Mucosa of stomach (tissue), 1 donor: Measurements from ENCODE around the gene SRGAP2B.
"Not testable (repeated sequence)": the region's sequence is repeated elsewhere in the genome, so short reads cannot be mapped to it uniquely, and the experiment has no call there.

Source experiments
- H3K27me3 ChIP-seq: one replicate; pipeline ENCODE4 v1.7.0; 2013; ENCODE audit warnings: mild to moderate bottlenecking, low read length; ENCODE audit not compliant: control insufficient read depth, insufficient read depth
- H3K36me3 ChIP-seq: one replicate; pipeline ENCODE4 v1.7.0; 2013; ENCODE audit warnings: low read length; ENCODE audit not compliant: control insufficient read depth, insufficient read depth
- H3K4me1 ChIP-seq: one replicate; pipeline ENCODE4 v1.7.0; 2013; ENCODE audit warnings: mild to moderate bottlenecking, low read length; ENCODE audit not compliant: control insufficient read depth, insufficient read depth
- H3K4me3 ChIP-seq: one replicate; pipeline ENCODE4 v1.7.0; 2013; ENCODE audit warnings: low read length
- H3K9ac ChIP-seq: one replicate; pipeline ENCODE4 v1.7.0; 2013; ENCODE audit warnings: mild to moderate bottlenecking, low read length, moderate library complexity
- H3K9me3 ChIP-seq: one replicate; pipeline ENCODE4 v1.7.0; 2013; ENCODE audit warnings: mild to moderate bottlenecking, low read length, moderate library complexity; ENCODE audit not compliant: control insufficient read depth
- donor health status: Pancreatic carcinoma.

The SRGAP2B gene

DNA sequence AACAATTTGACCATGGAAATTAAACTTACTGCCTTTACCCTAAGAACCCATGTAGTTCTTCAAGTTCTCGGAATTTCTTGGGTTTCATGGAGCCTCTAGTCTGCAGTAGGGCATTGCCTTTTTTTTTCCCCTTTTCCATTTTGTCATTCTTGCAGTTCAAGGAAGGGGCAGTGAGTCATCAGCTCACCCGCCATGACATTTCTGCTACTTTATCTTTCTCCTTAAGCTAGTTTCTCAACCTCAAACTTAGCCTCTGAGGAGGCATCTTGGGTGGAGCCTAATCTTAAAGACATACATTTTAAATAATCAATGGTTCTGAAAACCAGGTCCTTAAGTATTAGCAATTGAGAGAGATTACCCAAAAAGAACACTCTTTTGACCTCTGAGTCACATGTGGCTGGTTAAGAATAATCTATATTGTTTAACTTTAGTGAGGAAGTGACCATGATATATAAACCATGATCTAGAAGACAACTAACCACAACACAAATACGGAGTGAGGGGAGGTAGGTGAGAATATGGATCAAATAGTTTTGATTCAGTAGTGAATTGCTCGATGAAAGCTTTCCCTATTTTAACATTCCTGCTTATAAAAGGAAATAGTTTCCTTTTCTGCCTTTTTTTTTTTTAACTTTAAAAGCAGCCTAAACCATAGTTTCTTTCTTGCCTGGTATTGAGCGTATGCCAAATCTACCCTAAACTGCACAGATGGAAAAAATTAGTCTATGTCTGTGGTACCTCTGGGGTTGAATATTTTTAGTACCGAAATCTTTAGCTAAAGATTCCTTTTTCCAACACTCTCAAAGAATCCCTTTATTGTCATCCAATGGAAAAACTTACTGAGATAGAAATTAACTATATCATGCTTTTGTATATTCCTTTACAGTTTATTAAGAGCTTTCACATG is 20.7 kb upstream of the SRGAP2B start:
- H3K9me3 ChIP-seq, H3K36me3 ChIP-seq, H3K27me3 ChIP-seq, H3K4me3 ChIP-seq, H3K4me1 ChIP-seq, H3K9ac ChIP-seq: not testable (repeated sequence)

DNA sequence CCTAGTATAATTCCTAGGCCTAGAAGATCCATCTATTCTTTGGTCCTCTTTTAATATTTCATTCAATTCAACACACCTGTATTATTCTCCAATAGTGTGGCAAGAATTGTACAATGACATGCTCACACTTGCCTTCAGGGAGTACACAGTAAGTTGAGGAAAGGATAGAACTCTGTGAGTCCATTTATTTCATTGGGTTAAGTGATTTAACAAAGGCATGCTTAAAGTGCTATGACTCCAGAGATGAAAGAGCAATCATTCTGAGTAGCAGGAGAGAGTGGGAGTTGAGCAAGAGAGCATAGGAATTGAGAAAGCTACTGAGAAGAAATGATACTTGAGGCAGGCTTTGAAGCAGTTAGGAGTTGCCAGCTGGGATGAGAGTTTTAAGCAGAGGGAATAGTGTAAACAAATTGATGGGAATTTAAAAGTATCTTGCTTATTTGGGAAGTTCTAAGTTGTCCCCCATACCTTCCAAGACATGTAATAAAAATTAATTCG is 19.5 kb upstream of the SRGAP2B start:
- not testable (repeated sequence) for H3K9ac ChIP-seq

DNA sequence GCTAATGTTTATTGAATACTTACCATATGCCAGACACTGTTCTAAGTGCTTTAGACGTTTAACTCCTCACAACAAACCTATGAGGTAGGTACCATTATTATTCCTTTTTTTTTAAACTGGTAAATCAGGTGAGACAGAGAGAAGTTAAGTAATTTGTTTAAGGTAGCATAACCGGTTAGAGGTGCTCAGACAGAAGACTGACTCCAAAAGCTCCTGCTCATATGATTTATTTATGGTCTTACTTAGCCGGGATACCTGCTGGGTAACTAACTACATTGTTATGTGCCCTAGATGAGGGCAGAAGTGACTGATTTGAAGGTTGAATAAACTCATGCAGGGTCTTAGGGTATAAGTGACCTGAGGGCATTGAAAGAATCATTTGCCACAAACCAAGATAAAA is 17.6 kb upstream of the SRGAP2B start:
- H3K9ac ChIP-seq, H3K27me3 ChIP-seq, H3K36me3 ChIP-seq, H3K9me3 ChIP-seq, H3K4me3 ChIP-seq, H3K4me1 ChIP-seq: not testable (repeated sequence)

More for the DNA sequence above, 19.5 kb upstream of the SRGAP2B start:
- not testable (repeated sequence) for H3K4me1 ChIP-seq, H3K4me3 ChIP-seq, H3K27me3 ChIP-seq, H3K9me3 ChIP-seq, H3K36me3 ChIP-seq

DNA sequence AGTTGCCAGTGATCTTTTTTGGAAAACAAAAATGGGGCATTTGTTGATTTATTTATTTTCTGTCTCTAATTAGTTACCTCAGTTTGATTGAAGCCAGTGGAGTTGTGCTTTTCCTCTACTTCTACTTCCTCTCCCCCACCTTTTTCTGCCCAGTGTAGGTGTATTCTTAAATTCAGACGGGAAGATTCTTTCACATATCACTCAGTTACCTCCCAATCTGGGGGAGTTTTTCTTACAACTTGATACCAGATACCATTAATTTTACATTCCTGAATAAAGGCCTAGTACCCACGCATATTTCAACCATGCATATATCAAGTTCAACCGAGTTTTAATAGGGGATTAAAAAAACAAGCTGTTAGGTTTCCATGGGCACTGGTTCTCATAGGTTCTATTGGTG is 16.5 kb upstream of the SRGAP2B start:
- H3K9ac ChIP-seq, H3K27me3 ChIP-seq, H3K9me3 ChIP-seq, H3K36me3 ChIP-seq, H3K4me1 ChIP-seq, H3K4me3 ChIP-seq: not testable (repeated sequence)

DNA sequence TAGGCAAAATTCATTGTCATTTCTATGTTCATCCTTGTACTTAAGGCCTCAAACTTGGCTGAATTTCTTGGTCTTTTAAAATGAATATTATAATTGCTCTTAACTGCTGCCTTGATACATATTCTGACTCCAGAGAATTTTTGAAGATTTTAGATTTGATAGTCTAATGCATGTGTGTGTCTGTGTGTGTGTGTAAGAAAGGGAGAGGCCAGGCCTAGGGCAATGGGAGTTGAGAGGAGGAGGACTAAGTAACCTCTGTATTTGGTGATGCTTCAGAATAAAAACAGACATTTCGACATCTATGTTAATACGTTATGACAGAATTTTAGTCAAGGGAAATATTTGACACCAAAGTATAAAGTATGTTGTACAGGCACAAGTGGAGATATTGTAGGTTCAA is 8.2 kb upstream of the SRGAP2B start:
- H3K4me1 ChIP-seq, H3K27me3 ChIP-seq, H3K36me3 ChIP-seq, H3K9me3 ChIP-seq, H3K9ac ChIP-seq, H3K4me3 ChIP-seq: not testable (repeated sequence)

DNA sequence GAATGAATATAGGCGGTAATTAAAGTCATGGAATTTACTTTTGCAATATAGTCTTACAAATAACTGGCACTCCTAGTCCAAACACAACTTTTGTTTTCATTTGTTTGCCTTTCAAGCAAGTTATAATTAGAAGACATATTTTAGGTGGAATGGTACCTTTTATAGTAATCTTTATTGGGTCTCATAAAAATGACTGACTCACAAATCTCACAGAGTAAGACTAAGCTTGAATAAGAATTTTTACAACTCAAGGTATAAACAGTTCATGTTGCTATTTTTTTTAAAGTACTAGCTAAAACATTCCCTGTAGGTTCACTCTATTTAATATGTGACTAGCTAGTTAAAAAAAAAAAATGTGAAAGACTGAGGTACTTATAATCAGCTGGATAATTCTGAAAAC is 6.6 kb upstream of the SRGAP2B start:
- H3K4me3 ChIP-seq, H3K9me3 ChIP-seq, H3K27me3 ChIP-seq, H3K4me1 ChIP-seq, H3K9ac ChIP-seq, H3K36me3 ChIP-seq: not testable (repeated sequence)

DNA sequence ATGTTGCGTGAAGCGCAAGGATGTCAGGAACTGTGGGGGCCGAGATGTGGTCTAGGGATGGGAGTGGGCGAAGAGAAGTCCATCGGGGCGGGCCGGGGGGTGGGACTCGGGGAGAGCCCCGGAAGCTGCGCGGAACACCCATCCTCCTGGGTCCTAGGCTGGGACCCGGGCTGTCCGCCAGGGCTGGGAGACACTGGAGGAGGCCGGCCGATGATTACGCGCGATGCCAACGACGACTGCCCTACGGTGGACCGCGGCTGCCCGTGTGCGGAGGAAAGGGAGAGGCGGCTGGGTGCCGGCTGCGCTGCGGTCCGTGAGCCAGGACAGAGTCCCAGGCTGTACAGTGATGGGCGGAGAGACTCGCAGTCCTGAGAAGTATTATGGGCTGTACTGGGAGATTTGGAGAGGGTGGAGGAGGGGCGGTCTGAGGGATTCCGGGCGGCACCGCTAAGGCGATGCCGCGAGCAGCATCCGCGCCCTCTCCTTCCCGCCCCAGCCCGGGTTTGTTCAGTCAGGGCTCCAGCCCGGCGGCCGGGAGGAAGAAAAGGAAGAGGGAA is 395 bp downstream of the SRGAP2B start:
- not testable (repeated sequence) for H3K27me3 ChIP-seq, H3K4me1 ChIP-seq, H3K4me3 ChIP-seq, H3K36me3 ChIP-seq, H3K9me3 ChIP-seq, H3K9ac ChIP-seq

DNA sequence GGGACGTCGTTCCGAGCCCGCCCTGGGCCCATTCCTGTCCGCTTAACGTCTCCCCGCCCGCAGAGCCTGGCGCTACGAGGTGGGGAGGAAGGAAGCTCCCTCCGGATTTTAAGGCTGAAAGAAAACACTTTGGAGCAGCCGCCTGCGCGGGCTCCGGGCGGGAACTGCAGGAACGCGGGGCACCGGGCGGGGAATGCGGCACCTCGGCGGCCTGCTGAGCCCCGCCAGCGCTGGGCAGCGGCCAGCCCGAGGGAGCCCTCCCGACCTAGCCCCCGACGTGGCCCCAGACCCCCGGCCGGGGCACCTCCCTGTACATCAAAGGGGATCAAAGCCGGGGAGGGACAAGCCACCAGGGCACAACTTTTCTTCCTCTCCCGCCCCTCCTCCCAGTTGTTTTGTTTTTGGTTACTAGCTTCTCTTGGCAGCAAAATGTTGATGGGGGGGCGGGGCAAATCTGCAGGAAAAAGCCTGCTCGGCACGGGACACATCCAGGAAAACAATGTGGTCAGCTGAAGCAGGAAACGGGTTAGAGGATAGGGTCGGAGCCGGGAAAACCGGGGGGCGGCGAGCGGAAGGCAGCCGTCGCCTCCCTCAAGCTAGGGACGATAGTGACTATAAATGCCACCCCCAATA is 1.5 kb downstream of the SRGAP2B start:
- not testable (repeated sequence) for H3K9me3 ChIP-seq, H3K27me3 ChIP-seq, H3K9ac ChIP-seq, H3K36me3 ChIP-seq, H3K4me1 ChIP-seq, H3K4me3 ChIP-seq

DNA sequence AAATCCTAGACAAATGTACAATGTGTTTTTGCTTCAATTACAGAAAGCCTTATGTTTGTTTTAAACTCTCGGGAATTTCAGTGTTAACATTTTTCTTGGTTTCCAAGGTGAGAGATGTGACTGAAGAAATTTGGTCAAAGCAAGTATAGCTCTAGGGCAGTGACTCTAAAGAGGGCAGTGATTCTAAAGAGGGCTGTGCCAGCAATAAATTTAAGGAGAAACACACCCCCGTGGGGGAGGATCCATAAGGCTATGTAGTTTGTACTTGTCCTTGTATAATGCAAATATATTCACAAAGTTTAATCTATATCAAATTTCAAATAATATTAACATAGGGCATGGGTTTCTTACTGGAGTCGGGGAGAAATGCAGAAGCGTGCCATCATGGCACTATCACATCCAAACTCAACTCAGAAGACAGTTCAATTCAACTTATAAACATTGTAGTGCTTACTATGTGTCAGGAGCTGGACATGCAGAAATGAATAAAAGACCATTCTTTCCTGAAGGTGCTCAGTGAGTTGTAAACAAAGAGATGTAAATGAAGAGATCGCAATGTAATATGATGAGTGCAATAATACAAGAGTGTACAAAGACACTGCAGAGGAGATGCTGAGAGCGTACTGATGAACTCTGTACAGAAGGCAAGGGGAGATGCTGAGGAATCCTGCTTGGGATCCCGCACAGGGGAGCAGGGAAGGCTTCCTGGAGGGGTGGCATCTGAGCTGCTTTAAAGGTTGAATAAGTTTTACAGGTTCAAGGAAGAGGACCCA is 12.5 kb downstream of the SRGAP2B start:
- H3K4me3 ChIP-seq, H3K27me3 ChIP-seq, H3K9me3 ChIP-seq, H3K9ac ChIP-seq, H3K36me3 ChIP-seq, H3K4me1 ChIP-seq: not testable (repeated sequence)

DNA sequence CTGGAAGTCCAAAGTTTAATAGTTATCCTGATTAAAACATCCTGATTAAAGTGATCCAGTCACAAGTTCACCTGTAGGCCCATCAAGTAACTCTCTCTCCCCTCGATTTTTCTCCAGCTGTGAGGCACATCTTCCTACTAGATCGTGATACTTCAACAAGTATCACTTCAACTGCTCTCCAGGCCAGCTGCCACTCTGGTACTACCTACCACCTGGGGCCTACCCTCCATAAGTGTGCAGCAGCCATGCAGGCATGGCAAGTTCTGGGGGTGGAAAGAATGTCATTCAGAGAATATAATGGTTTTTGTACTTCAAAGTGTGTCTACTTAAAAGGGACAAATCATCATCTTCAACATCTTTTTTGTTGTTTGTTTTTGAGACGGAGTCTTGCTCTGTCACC is 14.9 kb downstream of the SRGAP2B start:
- H3K27me3 ChIP-seq, H3K36me3 ChIP-seq, H3K4me3 ChIP-seq, H3K4me1 ChIP-seq, H3K9ac ChIP-seq, H3K9me3 ChIP-seq: not testable (repeated sequence)

DNA sequence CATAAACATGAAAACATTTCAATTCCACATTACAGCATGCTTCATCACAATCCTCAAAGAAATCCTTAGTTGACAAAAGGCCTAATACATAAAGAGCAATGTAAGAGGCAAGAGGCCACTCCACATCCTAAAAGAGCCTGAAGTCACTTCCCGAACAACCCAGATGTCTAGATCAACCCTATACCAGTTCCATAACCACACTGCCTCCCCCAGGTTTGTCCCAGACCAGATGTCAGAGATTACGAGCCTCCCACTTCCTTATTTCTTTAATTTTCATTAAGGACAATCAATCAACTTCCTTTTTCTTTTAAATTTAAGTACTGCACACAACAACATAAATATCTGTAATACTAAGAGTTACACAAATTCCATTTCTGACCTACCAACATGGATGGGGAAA is 15.4 kb downstream of the SRGAP2B start:
- not testable (repeated sequence) for H3K9me3 ChIP-seq, H3K9ac ChIP-seq, H3K4me1 ChIP-seq, H3K36me3 ChIP-seq, H3K4me3 ChIP-seq, H3K27me3 ChIP-seq

DNA sequence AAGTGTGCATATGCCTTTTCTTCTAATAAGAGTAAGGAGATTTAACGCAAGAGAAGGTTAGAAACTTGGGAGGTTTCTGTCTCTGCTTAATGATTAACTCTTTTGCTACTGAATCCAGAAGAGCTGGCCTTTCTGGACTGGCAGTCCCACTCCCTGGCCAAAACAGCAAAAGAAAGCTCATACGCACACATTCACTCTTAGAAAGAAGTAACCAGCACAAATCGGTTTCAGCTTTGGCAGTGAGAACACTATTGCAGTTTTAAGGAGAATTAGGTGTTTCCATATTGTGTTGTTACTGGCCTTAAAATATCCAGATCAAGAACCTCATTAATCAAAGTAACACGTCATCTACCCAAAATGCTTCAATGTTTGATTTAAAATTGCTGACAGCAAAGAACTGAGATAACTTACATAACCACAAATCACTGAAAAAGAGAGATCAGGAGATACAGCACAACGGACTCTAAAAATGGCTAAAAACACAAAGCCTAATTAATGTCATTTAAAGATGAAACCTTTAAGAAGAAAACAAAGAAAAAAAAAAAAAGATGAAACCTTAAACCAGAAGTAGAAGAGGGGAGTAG is 16.2 kb downstream of the SRGAP2B start:
- not testable (repeated sequence) for H3K36me3 ChIP-seq, H3K4me3 ChIP-seq, H3K9ac ChIP-seq, H3K4me1 ChIP-seq, H3K27me3 ChIP-seq, H3K9me3 ChIP-seq
